ENCODE results near the gene HDAC10. TPM values are rescaled to one million over a fixed set of nuclear protein-coding genes. Genes with fewer than 3 reads are reported as not detected.

Gene HDAC10
- total RNA-seq, 1 experiment from 2014 or later, result 52.9 TPM

DNA sequence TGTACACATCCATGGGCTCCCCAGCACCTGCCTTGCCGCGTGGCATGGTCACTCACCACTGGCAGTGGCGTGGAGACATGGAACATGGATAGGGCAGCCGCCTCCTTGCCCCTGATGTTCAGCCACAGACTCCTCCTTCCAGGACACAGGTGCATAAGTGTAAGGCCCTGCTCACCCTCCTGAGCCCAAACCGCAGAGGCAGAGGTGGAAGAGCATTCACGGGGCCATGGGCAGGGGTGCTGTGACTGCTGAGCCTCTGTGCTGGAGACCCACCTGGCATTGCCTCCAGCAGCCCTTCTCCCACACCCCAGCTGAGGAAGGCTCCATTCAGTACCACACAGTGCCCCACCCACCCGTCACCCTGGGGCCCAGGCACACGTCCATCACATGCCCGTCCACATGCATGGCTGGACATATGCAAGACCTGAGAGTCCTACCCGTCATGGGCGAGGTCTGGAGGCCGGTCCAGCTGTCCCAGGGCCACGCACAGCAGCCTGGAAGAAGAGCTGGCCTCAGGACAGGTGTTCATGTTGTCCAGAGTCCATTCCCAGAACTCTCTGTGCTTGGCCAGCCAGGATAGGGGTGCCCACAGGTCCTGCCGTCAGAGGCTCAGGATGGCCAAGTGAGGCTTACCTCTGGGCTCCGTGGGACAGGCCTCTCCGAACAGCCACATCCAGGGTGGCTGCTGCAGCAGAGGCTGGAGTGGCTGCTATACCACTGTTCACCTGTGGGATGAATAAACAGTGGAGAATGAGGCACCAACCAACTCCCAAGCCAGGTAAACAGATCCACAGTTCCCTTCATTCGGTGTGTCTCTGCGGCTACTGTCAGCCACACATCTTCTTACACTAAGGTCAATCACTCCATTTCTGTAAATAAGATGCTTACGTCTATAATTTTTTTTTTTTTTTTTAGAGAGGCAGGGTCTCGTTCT lies 4.6 kb downstream of the HDAC10 start:
- Mint-ChIP-seq H3K27ac (ENCODE audit: unreplicated experiment) (no peak overlapping the region), H3K4me1 (ENCODE audit: low read depth, unreplicated experiment) (peaks cover 7% of the 10 kb centered on the region), H3K9me3 (ENCODE audit: low read depth, unreplicated experiment) (no peaks in the 10 kb centered on the region), H3K4me3 (ENCODE audit: low read depth, unreplicated experiment) (peak overlapping the region; percentile 78), H3K36me3 (ENCODE audit: insufficient read depth, unreplicated experiment) (peaks cover 80% of the 10 kb centered on the region), H3K27me3 (ENCODE audit: unreplicated experiment) (no peaks in the 10 kb centered on the region)
- DNase-seq, result peak; percentile 35
- CTCF ChIA-PET, result no interaction called here
- TF ChIP-seq, protein P1, sequence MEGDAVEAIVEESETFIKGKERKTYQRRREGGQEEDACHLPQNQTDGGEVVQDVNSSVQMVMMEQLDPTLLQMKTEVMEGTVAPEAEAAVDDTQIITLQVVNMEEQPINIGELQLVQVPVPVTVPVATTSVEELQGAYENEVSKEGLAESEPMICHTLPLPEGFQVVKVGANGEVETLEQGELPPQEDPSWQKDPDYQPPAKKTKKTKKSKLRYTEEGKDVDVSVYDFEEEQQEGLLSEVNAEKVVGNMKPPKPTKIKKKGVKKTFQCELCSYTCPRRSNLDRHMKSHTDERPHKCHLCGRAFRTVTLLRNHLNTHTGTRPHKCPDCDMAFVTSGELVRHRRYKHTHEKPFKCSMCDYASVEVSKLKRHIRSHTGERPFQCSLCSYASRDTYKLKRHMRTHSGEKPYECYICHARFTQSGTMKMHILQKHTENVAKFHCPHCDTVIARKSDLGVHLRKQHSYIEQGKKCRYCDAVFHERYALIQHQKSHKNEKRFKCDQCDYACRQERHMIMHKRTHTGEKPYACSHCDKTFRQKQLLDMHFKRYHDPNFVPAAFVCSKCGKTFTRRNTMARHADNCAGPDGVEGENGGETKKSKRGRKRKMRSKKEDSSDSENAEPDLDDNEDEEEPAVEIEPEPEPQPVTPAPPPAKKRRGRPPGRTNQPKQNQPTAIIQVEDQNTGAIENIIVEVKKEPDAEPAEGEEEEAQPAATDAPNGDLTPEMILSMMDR (IDR thresholded peaks at IDR 0.05; ENCODE audit: unreplicated experiment), result no peak
- intact Hi-C loops (cut with micrococcal nuclease; ENCODE audit: unreplicated experiment), result no loop called here
- no TSS peak for BruUV-seq (replicated peaks)

DNA sequence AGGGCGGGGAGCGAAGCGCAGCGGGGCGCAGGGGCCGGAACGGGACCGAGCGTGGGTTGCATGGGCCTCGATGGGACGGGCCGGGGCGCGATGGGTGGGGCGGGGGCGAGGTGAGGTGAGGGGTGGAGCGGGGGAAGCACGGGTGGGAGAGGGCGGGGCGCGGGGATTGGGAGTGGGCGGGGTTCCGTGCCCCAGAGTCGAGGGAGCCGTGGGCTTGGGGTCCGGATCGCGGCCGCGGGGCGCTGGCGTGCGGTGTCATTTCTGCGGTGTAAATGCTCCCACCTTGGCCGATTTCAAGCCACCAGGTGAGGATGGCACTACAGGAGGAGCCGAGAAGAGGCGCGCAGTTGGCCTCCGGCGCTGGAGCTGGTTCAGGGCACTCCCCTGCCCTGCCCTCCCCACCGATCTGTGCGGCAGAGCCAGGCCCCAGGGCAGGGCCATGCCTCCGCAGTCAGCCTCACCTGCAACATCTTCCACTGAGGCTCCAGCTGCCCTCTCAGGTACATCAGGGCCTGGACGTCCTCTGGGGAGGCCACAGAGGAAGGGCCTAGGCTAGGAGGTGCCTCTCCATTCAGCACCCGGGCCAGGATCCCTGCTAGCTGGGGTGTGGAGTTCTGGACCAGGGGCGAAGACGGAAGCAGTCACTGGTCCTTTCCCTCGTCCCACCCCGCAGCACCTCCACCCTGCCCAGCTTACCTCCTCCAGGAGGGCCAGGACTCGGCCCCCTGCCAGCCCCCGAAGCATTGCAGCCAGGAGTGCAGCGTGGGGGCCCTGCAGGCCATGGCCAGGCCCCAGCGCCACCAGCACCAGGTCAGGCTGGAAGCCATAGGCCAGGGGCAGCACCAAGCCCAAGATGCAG lies 5.6 kb downstream of the HDAC10 start:
- TF ChIP-seq, protein P1 (IDR thresholded peaks at IDR 0.05; ENCODE audit: unreplicated experiment), result no peak
- Mint-ChIP-seq H3K27me3 (ENCODE audit: unreplicated experiment) (no peaks in the 10 kb centered on the region), H3K9me3 (ENCODE audit: low read depth, unreplicated experiment) (no peaks in the 10 kb centered on the region), H3K4me1 (ENCODE audit: low read depth, unreplicated experiment) (peaks cover 11% of the 10 kb centered on the region), H3K27ac (ENCODE audit: unreplicated experiment) (peak overlapping the region; percentile 83), H3K36me3 (ENCODE audit: insufficient read depth, unreplicated experiment) (peaks cover 74% of the 10 kb centered on the region), H3K4me3 (ENCODE audit: low read depth, unreplicated experiment) (peak overlapping the region; percentile 78)
- no TSS peak for BruUV-seq (replicated peaks)
- CTCF ChIA-PET, result no interaction called here
- intact Hi-C loops (cut with micrococcal nuclease; ENCODE audit: unreplicated experiment), result no loop called here
- DNase-seq, result no peak

- Mint-ChIP-seq H3K36me3 (ENCODE audit: insufficient read depth, unreplicated experiment) (peaks cover 76% of the 10 kb centered on the region), H3K4me3 (ENCODE audit: low read depth, unreplicated experiment) (peak within 1 kb of the TSS; percentile 78), H3K27me3 (ENCODE audit: unreplicated experiment) (no peaks in the 10 kb centered on the region), H3K4me1 (ENCODE audit: low read depth, unreplicated experiment) (peaks cover 11% of the 10 kb centered on the region), H3K9me3 (ENCODE audit: low read depth, unreplicated experiment) (no peaks in the 10 kb centered on the region), H3K27ac (ENCODE audit: unreplicated experiment) (peak within 1 kb of the TSS; percentile 83)
- CTCF ChIA-PET, result no interaction called here
- TF ChIP-seq, protein P1 (IDR thresholded peaks at IDR 0.05; ENCODE audit: unreplicated experiment), result peak; percentile 8
- intact Hi-C loops (cut with micrococcal nuclease; ENCODE audit: unreplicated experiment), result no loop called here
- peak; percentile 94 for DNase-seq
- BruUV-seq (replicated peaks), result TSS peak; percentile 51
Observed at GRCh38 chr22:50244420-50245213, 6.4 kb downstream of the HDAC10 start, which contains the start of gene TUBGCP6. Gene TUBGCP6, minus strand, starts transcription at chr22:50245023. Its CDS starts 564 bp downstream, at chr22:50244459.
